Thyroid gland (tissue), 4 donors: Measurements from ENCODE around the gene OVCA2. TPM values are rescaled to one million over a fixed set of nuclear protein-coding genes. Genes with fewer than 3 reads are reported as not detected.

Experiments
- DNase-seq, 2 donors: peaks; one replicate each; pipeline ENCODE4 v3.0.0-alpha.2; 2019
- H3K27ac ChIP-seq, 3 donors: fragments of 200-600 bp; sonication (generic); 1 replicate in 2 of 3; 2 replicates in 1 of 3; pipeline ENCODE4 v1.5.1; 2016 to 2019; ENCODE audit warnings: mild to moderate bottlenecking in 1 of 3, moderate library complexity in 1 of 3
- H3K27me3 ChIP-seq: fragments of 200-600 bp; sonication (generic); one replicate; pipeline ENCODE4 v1.5.1; 2019
- H3K36me3 ChIP-seq, 2 donors: fragments of 200-600 bp; sonication (generic); one replicate each; pipeline ENCODE4 v1.5.1; 2016 to 2019
- H3K4me1 ChIP-seq, 2 donors: fragments of 200-600 bp; sonication (generic); one replicate each; pipeline ENCODE4 v1.5.1; 2017 to 2019
- H3K4me3 ChIP-seq, 3 donors: fragments of 200-600 bp; sonication (generic); replicated peaks in 1 of 3; 1 replicate in 2 of 3; 2 replicates in 1 of 3; pipeline ENCODE4 v1.5.1; 2016; ENCODE audit warnings: mild to moderate bottlenecking in 1 of 3
- H3K9me3 ChIP-seq: fragments of 200-600 bp; sonication (generic); one replicate; pipeline ENCODE4 v1.5.1; 2017
- CTCF ChIP-seq, 6 experiments: fragments of 200-600 bp in 3 of 6; fragments of 450-650 bp in 3 of 6; sonication (generic) in 3 of 6; IDR thresholded peaks; one replicate each; pipeline ENCODE4 v1.5.1; 2016 to 2019; ENCODE audit warnings: antibody characterized with exemption in 6 of 6, mild to moderate bottlenecking in 2 of 6, inconsistent platforms in 1 of 6, moderate library complexity in 1 of 6
- POLR2A ChIP-seq, 2 donors: fragments of 450-650 bp; IDR thresholded peaks; one replicate each; pipeline ENCODE4 v1.6.1; 2017; ENCODE audit warnings: antibody characterized with exemption in 2 of 2, mild to moderate bottlenecking in 2 of 2, moderate library complexity in 1 of 2
- WGBS, 2 donors: methylation state at CpG; one replicate each; pipeline ENCODE4 v1.1.5; 2017; 5-methylcytosine and 5-hydroxymethylcytosine counted together
- intact Hi-C: fragments of 100-400 bp; cut with DNase I; formaldehyde crosslinking; loops from one replicate; pipeline ENCODE4 v1.15.1; 2023
- total RNA-seq, 4 donors: library from RNA; depleted of rRNA; stranded (reverse); fragments of >200 nt; gene quantifications; one replicate each; pipeline ENCODE4 v1.2.3, GENCODE V29; 2016

Gene OVCA2
- total RNA-seq, 4 donors from 2014 or later = 37.6 to 54.1 (median 47.3) TPM

GRCh38 chr17:2062571-2063183, 20.9 kb downstream of the OVCA2 start:
- peaks cover 25 to 32% of the 10 kb centered on the region in 2 donors for H3K36me3 ChIP-seq
- no peak for TF ChIP-seq CTCF (IDR thresholded peaks at IDR 0.05)
- no peak for TF ChIP-seq POLR2A (IDR thresholded peaks at IDR 0.05)
- intact Hi-C loops = no loop called here
- peak overlapping the region; percentile 49 to 61 (median 53) for H3K27ac ChIP-seq
- H3K9me3 ChIP-seq = no peaks in the 10 kb centered on the region
- peaks cover 11 to 83% of the 10 kb centered on the region in 2 donors for H3K4me1 ChIP-seq
- 58 to 68% methylated on average over 11 of the region's 11 CpGs for WGBS, 2 donors
- no peak overlapping the region for H3K4me3 ChIP-seq
- peaks cover 5% of the 10 kb centered on the region for H3K27me3 ChIP-seq
- DNase-seq = no peak

- Histone ChIP-seq H3K4me1 (peaks cover 10 to 83% of the 10 kb centered on the region in 2 donors), H3K27ac (peak overlapping the region; percentile 49 to 61 (median 53)), H3K4me3 (no peak overlapping the region), H3K36me3 (peaks cover 25 to 28% of the 10 kb centered on the region in 2 donors), H3K27me3 (no peaks in the 10 kb centered on the region), H3K9me3 (no peaks in the 10 kb centered on the region)
- DNase-seq = no peak
- TF ChIP-seq POLR2A (IDR thresholded peaks at IDR 0.05) (no peak), CTCF (IDR thresholded peaks at IDR 0.05) (no peak)
- intact Hi-C loops = no loop called here
- whole genome bisulfite sequencing, 2 donors = 78 to 79% methylated on average over 16 of the region's 16 CpGs
These were observed 21.7 kb downstream of the OVCA2 start for GRCh38 chr17:2063261-2064146.

GRCh38 chr17:2064147-2064489, 22.3 kb downstream of the OVCA2 start:
- intact Hi-C loops = no loop called here
- H3K27ac ChIP-seq = peak overlapping the region; percentile 49 to 61 (median 53)
- no peaks in the 10 kb centered on the region for H3K9me3 ChIP-seq
- no peak for DNase-seq
- peaks cover 25 to 26% of the 10 kb centered on the region in 2 donors for H3K36me3 ChIP-seq
- H3K4me1 ChIP-seq = peaks cover 6 to 83% of the 10 kb centered on the region in 2 donors
- H3K4me3 ChIP-seq = no peak overlapping the region
- WGBS, 2 donors = 67 to 72% methylated on average over 5 of the region's 5 CpGs
- H3K27me3 ChIP-seq = no peaks in the 10 kb centered on the region
- no peak for TF ChIP-seq CTCF (IDR thresholded peaks at IDR 0.05)
- TF ChIP-seq POLR2A (IDR thresholded peaks at IDR 0.05) = no peak

GRCh38 chr17:2064520-2064971, 22.7 kb downstream of the OVCA2 start:
- DNase-seq = no peak
- peak overlapping the region; percentile 49 to 61 (median 53) for H3K27ac ChIP-seq
- 76 to 91% methylated on average over 4 to 6 of the region's 6 CpGs for WGBS, 2 donors
- TF ChIP-seq POLR2A (IDR thresholded peaks at IDR 0.05) = no peak
- no peak for TF ChIP-seq CTCF (IDR thresholded peaks at IDR 0.05)
- H3K4me1 ChIP-seq = peaks cover 6 to 81% of the 10 kb centered on the region in 2 donors
- peaks cover 25 to 26% of the 10 kb centered on the region in 2 donors for H3K36me3 ChIP-seq
- H3K4me3 ChIP-seq = no peak overlapping the region
- H3K27me3 ChIP-seq = no peaks in the 10 kb centered on the region
- H3K9me3 ChIP-seq = no peaks in the 10 kb centered on the region
- intact Hi-C loops = no loop called here
